SJSA1 (cell line): ENCODE results near the gene TENT5A. TPM values are rescaled to one million over a fixed set of nuclear protein-coding genes. Genes with fewer than 3 reads are reported as not detected.
A peak's percentile ranks its signal among the peaks of the same experiment; 100 is the strongest.
"Not testable (repeated sequence)": the region's sequence is repeated elsewhere in the genome, so short reads cannot be mapped to it uniquely, and the experiment has no call there.

Experiments used
- DNase-seq, 2 experiments: peaks; one replicate each; pipeline ENCODE4 v3.0.0-alpha.2; 2015 to 2020; ENCODE audit warnings: low spot score in 2 of 2, low read depth in 1 of 2
- H3K27ac ChIP-seq: fragments of 250-450 bp; sonication (Bioruptor Pico); 2 replicates; pipeline ENCODE4 v1.5.1; 2020; ENCODE audit warnings: mild to moderate bottlenecking, moderate library complexity
- H3K27me3 ChIP-seq: fragments of 250-450 bp; sonication (Bioruptor Pico); replicated peaks from 2 replicates; pipeline ENCODE4 v1.5.1; 2020; ENCODE audit warnings: mild to moderate bottlenecking, moderate library complexity
- H3K36me3 ChIP-seq: fragments of 250-450 bp; sonication (Bioruptor Pico); 2 replicates; pipeline ENCODE4 v1.5.1; 2020; ENCODE audit warnings: mild to moderate bottlenecking
- H3K4me1 ChIP-seq: fragments of 250-450 bp; sonication (Bioruptor Pico); replicated peaks from 2 replicates; pipeline ENCODE4 v1.6.1; 2021; ENCODE audit warnings: mild to moderate bottlenecking
- H3K4me3 ChIP-seq: fragments of 250-450 bp; sonication (Bioruptor Pico); 2 replicates; pipeline ENCODE4 v1.5.1; 2020; ENCODE audit warnings: mild to moderate bottlenecking
- H3K9me3 ChIP-seq: fragments of 250-450 bp; sonication (Bioruptor Pico); replicated peaks from 2 replicates; pipeline ENCODE4 v1.5.1; 2020; ENCODE audit warnings: mild to moderate bottlenecking
- total RNA-seq: library from RNA; depleted of rRNA; stranded (reverse); fragments of >200 nt; shearing (Covaris generic); gene quantifications from 2 replicates; pipeline ENCODE4 v1.2.3, GENCODE V29; 2014

TENT5A gene
- total RNA-seq, 1 experiment from 2014 or later: 12.8 TPM

GRCh38 chr6:81786150-81786549, 33.7 kb upstream of the TENT5A start:
- no peak for DNase-seq
- Histone ChIP-seq H3K27ac (no peak overlapping the region), H3K36me3 (no peaks in the 10 kb centered on the region), H3K9me3 (no peaks in the 10 kb centered on the region), H3K4me3 (no peak overlapping the region), H3K27me3 (no peaks in the 10 kb centered on the region), H3K4me1 (peaks cover 8% of the 10 kb centered on the region; the same call in 1 of the 2 replicates)

GRCh38 chr6:81785377-81785776, 32.9 kb upstream of the TENT5A start:
- H3K9me3 ChIP-seq: no peaks in the 10 kb centered on the region
- H3K4me1 ChIP-seq: peaks cover 8% of the 10 kb centered on the region; the same call in 1 of the 2 replicates
- H3K36me3 ChIP-seq: no peaks in the 10 kb centered on the region
- H3K4me3 ChIP-seq: no peak overlapping the region
- DNase-seq: no peak
- no peaks in the 10 kb centered on the region for H3K27me3 ChIP-seq
- H3K27ac ChIP-seq: no peak overlapping the region

- Histone ChIP-seq H3K27me3 (no peaks in the 10 kb centered on the region), H3K9me3 (no peaks in the 10 kb centered on the region), H3K27ac (no peak overlapping the region), H3K36me3 (no peaks in the 10 kb centered on the region), H3K4me1 (peaks cover 8% of the 10 kb centered on the region; the same call in 1 of the 2 replicates), H3K4me3 (no peak overlapping the region)
- DNase-seq: no peak
Measured at GRCh38 chr6:81783893-81784292, 31.4 kb upstream of the TENT5A start.

GRCh38 chr6:81781624-81782023, 29.1 kb upstream of the TENT5A start:
- H3K36me3 ChIP-seq: no peaks in the 10 kb centered on the region
- no peaks in the 10 kb centered on the region for H3K9me3 ChIP-seq
- H3K4me1 ChIP-seq: no peaks in the 10 kb centered on the region
- H3K27ac ChIP-seq: no peak overlapping the region
- no peak for DNase-seq
- no peak overlapping the region for H3K4me3 ChIP-seq
- H3K27me3 ChIP-seq: no peaks in the 10 kb centered on the region

GRCh38 chr6:81777586-81778268, 25.2 kb upstream of the TENT5A start:
- DNase-seq: no peak
- Histone ChIP-seq H3K36me3 (no peaks in the 10 kb centered on the region), H3K27ac (no peak overlapping the region), H3K9me3 (no peaks in the 10 kb centered on the region), H3K27me3 (no peaks in the 10 kb centered on the region), H3K4me3 (no peak overlapping the region), H3K4me1 (no peaks in the 10 kb centered on the region)

GRCh38 chr6:81776219-81776618, 23.7 kb upstream of the TENT5A start:
- not testable (repeated sequence) for H3K36me3 ChIP-seq, H3K9me3 ChIP-seq, DNase-seq, H3K4me1 ChIP-seq, H3K4me3 ChIP-seq, H3K27me3 ChIP-seq, H3K27ac ChIP-seq

- Histone ChIP-seq H3K9me3 (no peaks in the 10 kb centered on the region), H3K36me3 (no peaks in the 10 kb centered on the region), H3K4me1 (no peaks in the 10 kb centered on the region), H3K27me3 (no peaks in the 10 kb centered on the region), H3K4me3 (no peak overlapping the region), H3K27ac (no peak overlapping the region)
- DNase-seq: no peak
Measured at GRCh38 chr6:81774542-81774941, 22.1 kb upstream of the TENT5A start.

GRCh38 chr6:81773887-81774286, 21.4 kb upstream of the TENT5A start:
- Histone ChIP-seq H3K27ac (no peak overlapping the region), H3K9me3 (no peaks in the 10 kb centered on the region), H3K4me3 (no peak overlapping the region), H3K4me1 (no peaks in the 10 kb centered on the region), H3K27me3 (no peaks in the 10 kb centered on the region), H3K36me3 (no peaks in the 10 kb centered on the region)
- DNase-seq: no peak

- no peaks in the 10 kb centered on the region for H3K27me3 ChIP-seq
- H3K36me3 ChIP-seq: no peaks in the 10 kb centered on the region
- no peak overlapping the region for H3K4me3 ChIP-seq
- no peak for DNase-seq
- no peaks in the 10 kb centered on the region for H3K9me3 ChIP-seq
- H3K27ac ChIP-seq: no peak overlapping the region
- H3K4me1 ChIP-seq: peaks cover under 1% of the 10 kb centered on the region
Measured at GRCh38 chr6:81772741-81773140, 20.3 kb upstream of the TENT5A start.

- Histone ChIP-seq H3K27me3 (no peaks in the 10 kb centered on the region), H3K9me3 (no peaks in the 10 kb centered on the region), H3K4me1 (peaks cover 17% of the 10 kb centered on the region), H3K36me3 (no peaks in the 10 kb centered on the region), H3K27ac (no peak overlapping the region), H3K4me3 (no peak overlapping the region)
- no peak for DNase-seq
Measured at GRCh38 chr6:81771097-81771496, 18.6 kb upstream of the TENT5A start.

- H3K27me3 ChIP-seq: no peaks in the 10 kb centered on the region
- H3K9me3 ChIP-seq: no peaks in the 10 kb centered on the region
- no peak for DNase-seq
- H3K27ac ChIP-seq: no peak overlapping the region
- H3K36me3 ChIP-seq: no peaks in the 10 kb centered on the region
- H3K4me1 ChIP-seq: peaks cover 17% of the 10 kb centered on the region
- H3K4me3 ChIP-seq: no peak overlapping the region
Measured at GRCh38 chr6:81770381-81770780, 17.9 kb upstream of the TENT5A start.

GRCh38 chr6:81769824-81770223, 17.3 kb upstream of the TENT5A start:
- Histone ChIP-seq H3K9me3 (no peaks in the 10 kb centered on the region), H3K27me3 (no peaks in the 10 kb centered on the region), H3K36me3 (no peaks in the 10 kb centered on the region), H3K4me1 (peaks cover 17% of the 10 kb centered on the region), H3K27ac (no peak overlapping the region), H3K4me3 (no peak overlapping the region)
- no peak for DNase-seq

- no peaks in the 10 kb centered on the region for H3K36me3 ChIP-seq
- no peaks in the 10 kb centered on the region for H3K27me3 ChIP-seq
- no peak overlapping the region for H3K4me3 ChIP-seq
- DNase-seq: no peak
- H3K4me1 ChIP-seq: peaks cover 17% of the 10 kb centered on the region
- no peak overlapping the region for H3K27ac ChIP-seq
- H3K9me3 ChIP-seq: no peaks in the 10 kb centered on the region
Measured at GRCh38 chr6:81768150-81768942, 15.9 kb upstream of the TENT5A start.

GRCh38 chr6:81767163-81767891, 14.8 kb upstream of the TENT5A start:
- H3K4me3 ChIP-seq: no peak overlapping the region
- no peaks in the 10 kb centered on the region for H3K9me3 ChIP-seq
- H3K27ac ChIP-seq: no peak overlapping the region
- H3K27me3 ChIP-seq: no peaks in the 10 kb centered on the region
- no peaks in the 10 kb centered on the region for H3K36me3 ChIP-seq
- H3K4me1 ChIP-seq: peaks cover 17% of the 10 kb centered on the region
- peak in 1 of 2 experiments; percentile 29 for DNase-seq
